HEK293 (cell line): ENCODE results near the gene OR4M1.
"Not testable (repeated sequence)": the region's sequence is repeated elsewhere in the genome, so short reads cannot be mapped to it uniquely, and the experiment has no call there.

Experiments used
- CTCF ChIA-PET: fragments of 350-600 bp; formaldehyde crosslinking; extraction: SDS; loops from one replicate; lab custom pipeline; 2021; ENCODE audit warnings: antibody characterized with exemption; lab: Yijun Ruan, JAX
- POLR2A ChIA-PET: fragments of 300-600 bp; formaldehyde crosslinking; extraction: SDS; loops from one replicate; lab custom pipeline; 2020; ENCODE audit warnings: antibody characterized with exemption, inconsistent platforms; lab: Yijun Ruan, JAX
- H3K27ac ChIP-seq: fragments of 200-500 bp; sonication (Bioruptor generic); 2 replicates; pipeline ENCODE4 v1.5.1; 2014; ENCODE audit warnings: low read depth, low read length, control low read depth, inconsistent platforms; ENCODE audit errors: extremely low read depth
- H3K36me3 ChIP-seq, 2 experiments: fragments of 200-500 bp in 1 of 2; sonication (Bioruptor generic) in 1 of 2; 1 replicate in 1 of 2; 2 replicates in 1 of 2; pipeline ENCODE4 v1.5.1; 2014 to 2017; ENCODE audit warnings: inconsistent platforms in 2 of 2, low read length in 2 of 2; ENCODE audit not compliant: control insufficient read depth in 2 of 2, insufficient read depth in 1 of 2
- H3K4me1 ChIP-seq: fragments of 200-500 bp; sonication (Bioruptor generic); 2 replicates; pipeline ENCODE4 v1.5.1; 2014; ENCODE audit warnings: mild to moderate bottlenecking, low read length, inconsistent platforms; ENCODE audit not compliant: control insufficient read depth, insufficient read depth
- H3K4me3 ChIP-seq: 2 replicates; pipeline ENCODE4 v1.5.1; 2011; ENCODE audit warnings: low read depth, mild to moderate bottlenecking, control low read depth, low read length, moderate library complexity
- H3K9me3 ChIP-seq: fragments of 200-500 bp; sonication (Bioruptor generic); 2 replicates; pipeline ENCODE4 v1.5.1; 2014; ENCODE audit warnings: low read depth, low read length, inconsistent platforms; ENCODE audit not compliant: control insufficient read depth, insufficient read depth
- EGR2 ChIP-seq: fragments of 450-650 bp; formaldehyde crosslinking; IDR thresholded peaks from 2 replicates; pipeline ENCODE4 v1.5.1; 2016; ENCODE audit warnings: low read depth, missing biosample characterization, missing genetic modification characterization
- RBAK ChIP-seq: fragments of 450-650 bp; formaldehyde crosslinking; IDR thresholded peaks from 2 replicates; pipeline ENCODE4 v1.5.1; 2016; ENCODE audit warnings: missing biosample characterization, missing genetic modification characterization
- SP3 ChIP-seq: fragments of 450-650 bp; formaldehyde crosslinking; IDR thresholded peaks from 2 replicates; pipeline ENCODE4 v1.5.1; 2016; ENCODE audit warnings: missing biosample characterization, missing genetic modification characterization
- ZBTB7A ChIP-seq: fragments of 450-650 bp; formaldehyde crosslinking; IDR thresholded peaks from 2 replicates; pipeline ENCODE4 v1.5.1; 2016; ENCODE audit warnings: low read depth, missing biosample characterization, missing genetic modification characterization
- ZNF114 ChIP-seq: fragments of 450-650 bp; formaldehyde crosslinking; IDR thresholded peaks from 2 replicates; pipeline ENCODE4 v1.5.0; 2017; ENCODE audit warnings: missing biosample characterization, missing genetic modification characterization
- ZNF132 ChIP-seq: fragments of 450-650 bp; formaldehyde crosslinking; IDR thresholded peaks from 2 replicates; pipeline ENCODE4 v1.5.1; 2017; ENCODE audit warnings: missing biosample characterization, missing genetic modification characterization, borderline replicate concordance
- ZNF157 ChIP-seq: fragments of 450-650 bp; formaldehyde crosslinking; IDR thresholded peaks from 2 replicates; pipeline ENCODE4 v1.5.1; 2016; ENCODE audit warnings: missing biosample characterization, missing genetic modification characterization
- ZNF19 ChIP-seq: fragments of 450-650 bp; formaldehyde crosslinking; IDR thresholded peaks from 2 replicates; pipeline ENCODE4; 2016; ENCODE audit warnings: missing biosample characterization, missing genetic modification characterization, low read depth
- ZNF24 ChIP-seq: fragments of 450-650 bp; formaldehyde crosslinking; IDR thresholded peaks from 2 replicates; pipeline ENCODE4 v1.5.1; 2016; ENCODE audit warnings: missing biosample characterization, missing genetic modification characterization
- ZNF311 ChIP-seq: fragments of 450-650 bp; formaldehyde crosslinking; IDR thresholded peaks from 2 replicates; pipeline ENCODE4 v1.5.1; 2017; ENCODE audit warnings: missing biosample characterization, missing genetic modification characterization, borderline replicate concordance
- ZNF416 ChIP-seq: fragments of 450-650 bp; formaldehyde crosslinking; IDR thresholded peaks from 2 replicates; pipeline ENCODE4 v1.5.1; 2016; ENCODE audit warnings: missing biosample characterization, missing genetic modification characterization
- ZNF514 ChIP-seq: fragments of 450-650 bp; formaldehyde crosslinking; IDR thresholded peaks from 2 replicates; pipeline ENCODE4 v1.5.1; 2016; ENCODE audit warnings: missing biosample characterization, missing genetic modification characterization
- ZNF571 ChIP-seq: fragments of 450-650 bp; formaldehyde crosslinking; IDR thresholded peaks from 2 replicates; pipeline ENCODE4 v1.5.0; 2017; ENCODE audit warnings: missing biosample characterization, missing genetic modification characterization
- ZNF623 ChIP-seq: fragments of 450-650 bp; formaldehyde crosslinking; IDR thresholded peaks from 2 replicates; pipeline ENCODE4 v1.5.1; 2016; ENCODE audit warnings: missing biosample characterization, missing genetic modification characterization
- ZNF660 ChIP-seq: fragments of 450-650 bp; IDR thresholded peaks from 2 replicates; pipeline ENCODE4 v1.5.1; 2018; ENCODE audit warnings: missing biosample characterization, mild to moderate bottlenecking, missing genetic modification characterization
- ZNF747 ChIP-seq: fragments of 450-650 bp; formaldehyde crosslinking; IDR thresholded peaks from 2 replicates; pipeline ENCODE4 v1.5.1; 2016; ENCODE audit warnings: missing biosample characterization, missing genetic modification characterization
- ZNF777 ChIP-seq: fragments of 450-650 bp; formaldehyde crosslinking; IDR thresholded peaks from 2 replicates; pipeline ENCODE4 v1.5.1; 2017; ENCODE audit warnings: missing biosample characterization, missing genetic modification characterization, borderline replicate concordance
- ZNF843 ChIP-seq: fragments of 450-650 bp; formaldehyde crosslinking; IDR thresholded peaks from 2 replicates; pipeline ENCODE4 v1.5.1; 2016; ENCODE audit warnings: missing biosample characterization, missing genetic modification characterization

The OR4M1 gene

GRCh38 chr14:19771895-19772430 lies 1.3 kb upstream of the OR4M1 start:
- ChIA-PET POLR2A (no interaction called here), CTCF (no interaction called here)
- H3K4me3 ChIP-seq = no peak overlapping the region

GRCh38 chr14:19772454-19772853 lies 850 bp upstream of the OR4M1 start:
- H3K27ac ChIP-seq, H3K4me3 ChIP-seq, H3K4me1 ChIP-seq, H3K36me3 ChIP-seq, CTCF ChIA-PET, POLR2A ChIA-PET, H3K9me3 ChIP-seq: not testable (repeated sequence)

More at GRCh38 chr14:19771895-19772430, 1.3 kb upstream of the OR4M1 start:
- Histone ChIP-seq H3K36me3 (no peaks in the 10 kb centered on the region), H3K9me3 (no peaks in the 10 kb centered on the region), H3K27ac (no peak overlapping the region), H3K4me1 (no peaks in the 10 kb centered on the region)
- TF ChIP-seq SP3 (tag by site-specific recombination) = no peak
- no peak for TF ChIP-seq ZNF19 (tag by site-specific recombination)
- no peak for TF ChIP-seq ZBTB7A (tag by site-specific recombination)
- TF ChIP-seq ZNF747 (tag by site-specific recombination) = no peak
- TF ChIP-seq ZNF24 (tag by site-specific recombination) = no peak
- TF ChIP-seq ZNF571 (tag by site-specific recombination) = no peak
- no peak for TF ChIP-seq RBAK (tag by site-specific recombination)
- TF ChIP-seq ZNF623 (tag by site-specific recombination) = no peak
- TF ChIP-seq ZNF777 = no peak
- no peak for TF ChIP-seq ZNF157
- TF ChIP-seq ZNF514 (tag by site-specific recombination) = no peak
- no peak for TF ChIP-seq ZNF132 (tag by site-specific recombination)
- no peak for TF ChIP-seq EGR2 (tag by site-specific recombination)
- no peak for TF ChIP-seq ZNF114

- Histone ChIP-seq H3K27ac (no peak overlapping the region), H3K9me3 (no peaks in the 10 kb centered on the region), H3K36me3 (no peaks in the 10 kb centered on the region), H3K4me3 (no peak overlapping the region), H3K4me1 (no peaks in the 10 kb centered on the region)
- CTCF ChIA-PET = no interaction called here
- TF ChIP-seq ZNF416 (no peak), ZNF843 (no peak), ZNF660 (no peak), ZNF311 (no peak)
- POLR2A ChIA-PET = no interaction called here
Measured at GRCh38 chr14:19775587-19775986, 2.3 kb downstream of the OR4M1 start.

GRCh38 chr14:19785848-19786247 lies 12.5 kb downstream of the OR4M1 start:
- H3K9me3 ChIP-seq, H3K27ac ChIP-seq, H3K36me3 ChIP-seq, POLR2A ChIA-PET, H3K4me3 ChIP-seq, H3K4me1 ChIP-seq, CTCF ChIA-PET: not testable (repeated sequence)

- POLR2A ChIA-PET, H3K4me3 ChIP-seq, H3K36me3 ChIP-seq, H3K4me1 ChIP-seq, CTCF ChIA-PET, H3K27ac ChIP-seq, H3K9me3 ChIP-seq: not testable (repeated sequence)
Measured at GRCh38 chr14:19787318-19787717, 14.0 kb downstream of the OR4M1 start.

GRCh38 chr14:19788150-19788549 lies 14.8 kb downstream of the OR4M1 start:
- H3K9me3 ChIP-seq, H3K4me3 ChIP-seq, POLR2A ChIA-PET: not testable (repeated sequence)

GRCh38 chr14:19796520-19797108 lies 23.3 kb downstream of the OR4M1 start:
- H3K36me3 ChIP-seq, H3K4me3 ChIP-seq, H3K27ac ChIP-seq, H3K4me1 ChIP-seq, CTCF ChIA-PET, H3K9me3 ChIP-seq: not testable (repeated sequence)
- POLR2A ChIA-PET = interaction anchor here (0.6 kb wide), 1 partner anchor 20 kb away, joined by 6 read pairs; no protein-coding TSS in a partner anchor

More at GRCh38 chr14:19788150-19788549, 14.8 kb downstream of the OR4M1 start:
- H3K27ac ChIP-seq, CTCF ChIA-PET, H3K4me1 ChIP-seq, H3K36me3 ChIP-seq: not testable (repeated sequence)
